ENCODE measurements around the gene IAH1. TPM values are rescaled to one million over a fixed set of nuclear protein-coding genes. Genes with fewer than 3 reads are reported as not detected.

The IAH1 gene
- total and polyA plus RNA-seq, 2 of the 4 experiments (the other 2 are of a cell fraction): 84.5 to 89.8 TPM

DNA sequence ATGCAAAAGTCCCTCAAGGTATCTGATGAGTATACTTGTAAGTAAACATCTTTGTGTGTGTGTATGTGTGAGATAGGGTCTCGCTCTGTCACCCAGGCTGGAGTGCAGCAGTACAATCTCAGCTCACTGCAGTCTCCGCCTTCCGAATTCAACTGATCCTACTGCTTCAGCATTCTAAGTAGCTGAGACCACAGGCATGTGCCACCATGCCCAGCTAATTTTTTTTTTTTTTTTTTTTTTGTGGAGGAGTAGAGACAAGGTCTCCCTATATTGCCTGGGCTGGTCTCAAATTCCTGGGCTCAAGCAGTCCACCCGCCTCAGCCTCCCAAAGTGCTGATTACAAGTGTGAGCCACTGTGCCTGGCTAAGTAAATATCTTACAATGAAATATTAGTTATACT lies 58.1 kb downstream of the IAH1 start:
- ATAC-seq (ENCODE audit: low read depth): no peak
- Histone ChIP-seq H2AK9ac (replicated peaks; ENCODE audit: low read depth, low read length, poor library complexity) (no peak overlapping the region), H3K9me3 (ENCODE audit: control insufficient read depth, insufficient read depth, low read length) (no peaks in the 10 kb centered on the region), H3K9me1 (ENCODE audit: insufficient read depth, low read length) (peaks cover 3% of the 10 kb centered on the region; the same call in 1 of the 2 replicates), H3K4me2 (ENCODE audit: low read depth, low read length) (no peak overlapping the region), H3K4ac (ENCODE audit: low read depth, low read length) (no peak overlapping the region), H2AK5ac (ENCODE audit: low read depth, low read length) (no peak overlapping the region), H2BK15ac (ENCODE audit: low read depth, low read length) (no peak overlapping the region), H2BK20ac (ENCODE audit: low read depth, low read length) (no peak overlapping the region), H3K14ac (replicated peaks; ENCODE audit: low read depth, low read length) (no peak overlapping the region), H3K9ac (ENCODE audit: low read depth, low read length) (no peak overlapping the region), H4K8ac (ENCODE audit: low read depth in 2 of 2, low read length in 2 of 2) (no peak overlapping the region), H2BK5ac (ENCODE audit: low read depth, low read length, poor library complexity, severe bottlenecking) (no peak overlapping the region), H2BK120ac (ENCODE audit: low read depth, low read length) (no peak overlapping the region), H3K27ac (ENCODE audit: insufficient read depth, low read length) (no peak overlapping the region), H3K79me1 (ENCODE audit: low read depth in 1 of 2, low read length in 2 of 2) (peaks cover 24 to 26% of the 10 kb centered on the region in 2 experiments), H3K4me3 (ENCODE audit: insufficient read depth, low read depth, low read length) (no peak overlapping the region), H3K56ac (ENCODE audit: extremely low read depth, insufficient read depth, low read length) (no peak overlapping the region), H4K91ac (ENCODE audit: insufficient read depth, low read depth, low read length) (no peak overlapping the region), H3K18ac (ENCODE audit: low read depth, low read length) (no peak overlapping the region), H3K4me1 (ENCODE audit: control insufficient read depth, insufficient read depth, low read length) (peaks cover 2% of the 10 kb centered on the region; the same call in 1 of the 2 replicates), H3K27me3 (ENCODE audit: control insufficient read depth, insufficient read depth, low read length) (no peaks in the 10 kb centered on the region), H2AFZ (replicated peaks; ENCODE audit: low read length, poor library complexity) (no peak overlapping the region), H3K23ac (ENCODE audit: low read depth, low read length) (no peak overlapping the region), H4K5ac (ENCODE audit: low read depth, low read length) (no peak overlapping the region), H4K20me1 (ENCODE audit: insufficient read depth, low read length) (peaks cover 3% of the 10 kb centered on the region; the same call in 1 of the 2 replicates), H3K36me3 (ENCODE audit: control insufficient read depth, insufficient read depth, low read length) (peaks cover 9% of the 10 kb centered on the region)
- in situ Hi-C loops (cut with MboI; ENCODE audit: low sequenced_read_pairs): no loop called here
- WGBS, 2 experiments (ENCODE audit: extremely low coverage in 2 of 2, insufficient read length in 1 of 2): 100% methylated on average over 1 of the region's 4 CpGs; no CpG with 5 or more reads in 1 of the 2 experiments
- intact Hi-C loops (cut with micrococcal nuclease): no loop called here
- ChIA-PET POLR2A (ENCODE audit: unreplicated experiment) (interaction anchor here (0.9 kb wide), 1 partner anchor 22 kb away, joined by 3 read pairs; no protein-coding TSS in a partner anchor), CTCF (no interaction called here)
- DNase-seq: no peak
- TF ChIP-seq MAZ (IDR thresholded peaks at IDR 0.05; ENCODE audit: borderline replicate concordance, low read depth, low read length) (no peak), MXI1 (IDR thresholded peaks at IDR 0.05; ENCODE audit: borderline replicate concordance, low read depth, low read length) (no peak), NFE2L2 (IDR thresholded peaks at IDR 0.05; ENCODE audit: low read depth, low read length) (no peak), MAFK (IDR thresholded peaks at IDR 0.05; ENCODE audit: low read depth, low read length) (no peak), SMC3 (IDR thresholded peaks at IDR 0.05; ENCODE audit: low read depth, low read length) (no peak), POLR2A (IDR thresholded peaks at IDR 0.05; ENCODE audit: low read depth, low read length) (no peak), CEBPB (IDR thresholded peaks at IDR 0.05; ENCODE audit: low read depth, low read length) (no peak)
- TF ChIP-seq, protein P1, sequence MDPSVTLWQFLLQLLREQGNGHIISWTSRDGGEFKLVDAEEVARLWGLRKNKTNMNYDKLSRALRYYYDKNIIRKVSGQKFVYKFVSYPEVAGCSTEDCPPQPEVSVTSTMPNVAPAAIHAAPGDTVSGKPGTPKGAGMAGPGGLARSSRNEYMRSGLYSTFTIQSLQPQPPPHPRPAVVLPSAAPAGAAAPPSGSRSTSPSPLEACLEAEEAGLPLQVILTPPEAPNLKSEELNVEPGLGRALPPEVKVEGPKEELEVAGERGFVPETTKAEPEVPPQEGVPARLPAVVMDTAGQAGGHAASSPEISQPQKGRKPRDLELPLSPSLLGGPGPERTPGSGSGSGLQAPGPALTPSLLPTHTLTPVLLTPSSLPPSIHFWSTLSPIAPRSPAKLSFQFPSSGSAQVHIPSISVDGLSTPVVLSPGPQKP (IDR thresholded peaks at IDR 0.05; ENCODE audit: borderline replicate concordance, low read depth, low read length): no peak
- TF ChIP-seq, protein P2, sequence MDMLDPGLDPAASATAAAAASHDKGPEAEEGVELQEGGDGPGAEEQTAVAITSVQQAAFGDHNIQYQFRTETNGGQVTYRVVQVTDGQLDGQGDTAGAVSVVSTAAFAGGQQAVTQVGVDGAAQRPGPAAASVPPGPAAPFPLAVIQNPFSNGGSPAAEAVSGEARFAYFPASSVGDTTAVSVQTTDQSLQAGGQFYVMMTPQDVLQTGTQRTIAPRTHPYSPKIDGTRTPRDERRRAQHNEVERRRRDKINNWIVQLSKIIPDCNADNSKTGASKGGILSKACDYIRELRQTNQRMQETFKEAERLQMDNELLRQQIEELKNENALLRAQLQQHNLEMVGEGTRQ (IDR thresholded peaks at IDR 0.05; ENCODE audit: low read depth, low read length): no peak
- BruUV-seq (replicated peaks): no TSS peak
- dilution Hi-C loops (cut with HindIII; ENCODE audit: low sequenced_read_pairs, unreplicated experiment): no loop called here

All from IMR-90 (cell line).